Activated CD4-positive, alpha-beta T cell treated with anti-CD3 and anti-CD28 coated beads, Interleukin-2, amount 50 U/mL, for 16 hours (primary cell): ENCODE results near the gene EEF1AKMT3.
"Not testable (repeated sequence)": the region's sequence is repeated elsewhere in the genome, so short reads cannot be mapped to it uniquely, and the experiment has no call there.

Experiments
- DNase-seq: peaks from one replicate; pipeline ENCODE4 v3.0.0-alpha.2; 2020

Gene EEF1AKMT3

GRCh38 chr12:57766464-57767304 is 5.7 kb upstream of the EEF1AKMT3 start, which contains the start of gene CYP27B1:
Gene CYP27B1 (minus strand): TSS chr12:57767078. CDS start chr12:57767041, 37 bp downstream.
- no peak for DNase-seq

DNA sequence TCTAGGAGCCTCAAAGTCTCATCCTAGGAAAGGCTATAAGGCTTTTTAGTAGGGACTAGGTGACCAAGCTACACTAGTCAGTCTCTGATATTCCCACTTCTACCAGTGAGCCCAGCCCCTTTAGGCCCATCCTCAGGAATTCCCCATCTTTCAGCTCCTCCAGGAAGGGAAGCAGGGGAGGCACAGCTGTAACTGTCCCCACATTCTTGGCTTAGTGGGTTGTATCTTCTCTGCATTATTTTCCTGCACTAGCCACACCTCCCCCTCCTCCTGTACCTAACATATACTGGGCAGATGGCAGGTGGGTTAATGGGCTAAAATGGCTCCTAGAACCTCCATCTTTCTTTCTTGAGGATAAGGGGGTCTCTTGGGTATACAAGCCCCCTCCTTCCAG is 5.1 kb upstream of the EEF1AKMT3 start:
- no peak for DNase-seq

DNA sequence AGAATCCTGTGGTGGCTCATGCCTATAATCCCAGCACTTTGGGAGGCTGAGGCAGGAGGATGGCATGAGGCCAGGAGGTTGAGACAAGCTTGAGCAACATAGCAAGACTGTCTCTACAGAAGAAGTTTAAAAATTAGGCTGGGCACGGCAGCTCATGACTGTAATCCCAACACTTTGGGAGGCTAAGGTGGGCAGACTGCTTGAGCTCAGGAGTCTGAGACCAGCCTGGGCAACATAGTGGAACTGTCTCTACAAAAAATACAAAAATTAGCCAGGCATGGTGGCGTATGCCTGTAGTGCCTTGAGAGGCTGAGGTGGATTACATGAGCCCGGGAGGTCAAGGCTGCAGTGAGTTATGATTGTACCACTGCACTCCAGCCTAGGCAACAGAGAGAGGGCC is 4.5 kb upstream of the EEF1AKMT3 start:
- no peak for DNase-seq

- no peak for DNase-seq
These were observed 2.8 kb upstream of the EEF1AKMT3 start for GRCh38 chr12:57769594-57769993.

- no peak for DNase-seq
These were observed 1.7 kb upstream of the EEF1AKMT3 start for GRCh38 chr12:57770734-57771133.

DNA sequence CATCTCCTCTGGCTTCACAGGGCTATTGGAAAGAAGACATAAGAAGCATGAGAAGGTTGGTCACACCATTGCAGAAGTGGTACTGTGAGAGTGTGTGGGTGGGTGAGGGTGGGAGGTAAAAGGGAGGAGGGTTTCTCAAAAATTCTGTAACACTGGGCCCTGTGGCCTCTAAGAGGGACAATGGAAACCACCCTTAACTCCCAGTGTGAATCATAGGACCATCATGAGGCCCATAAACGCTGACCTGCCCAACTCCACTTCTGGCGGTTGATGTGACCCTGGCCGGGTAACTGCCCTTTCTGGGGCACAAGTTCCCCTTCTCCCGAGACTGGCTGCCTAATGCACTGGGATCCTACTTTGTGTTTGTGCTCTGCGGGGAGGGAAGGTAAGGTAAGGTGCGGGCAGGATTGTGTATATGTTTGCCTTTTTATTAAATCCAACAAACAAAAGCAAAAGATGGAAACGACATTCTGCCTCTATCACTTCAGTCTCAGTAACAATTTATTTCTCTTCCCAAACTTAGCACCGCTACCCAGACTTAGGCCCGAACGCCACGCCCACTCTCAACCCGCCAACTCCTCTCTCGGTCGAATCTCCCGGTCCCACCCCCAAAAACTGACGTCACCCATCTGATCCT is 1.1 kb upstream of the EEF1AKMT3 start:
- peak; percentile 94 for DNase-seq

DNA sequence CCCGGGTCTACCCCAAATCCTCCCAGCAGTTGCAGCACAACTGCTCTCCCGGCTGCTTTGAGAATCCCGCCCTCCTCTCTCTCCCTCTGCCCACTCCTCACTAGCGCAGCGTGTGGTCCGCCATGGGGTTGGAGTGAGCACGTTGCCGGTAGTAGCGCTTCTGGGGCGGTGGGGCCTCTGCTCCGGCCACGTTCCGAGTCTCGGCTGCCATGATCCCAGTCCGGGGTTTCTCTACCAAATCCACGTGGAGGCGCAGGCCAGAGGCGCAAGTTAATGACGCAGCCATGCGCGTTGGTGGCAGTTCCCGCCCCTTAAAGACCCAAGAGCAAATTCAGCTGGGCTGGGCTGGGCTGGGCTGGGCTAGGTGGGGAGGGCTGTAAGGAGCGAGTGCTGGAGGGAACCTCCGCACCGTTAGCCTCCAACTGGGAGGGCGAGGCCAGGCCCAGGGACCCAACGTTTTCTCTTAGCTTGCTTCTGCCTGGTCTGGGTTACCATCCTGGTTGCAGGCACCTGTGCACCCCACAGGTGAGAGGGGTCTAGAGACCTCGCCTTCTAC is 463 bp upstream of the EEF1AKMT3 start, which contains the start of gene METTL1:
Gene METTL1, minus strand, starts transcription at position 233 of the 556 bp plus-strand sequence. Its CDS starts 22 bp downstream, at position 211.
- DNase-seq = peak; percentile 97

DNA sequence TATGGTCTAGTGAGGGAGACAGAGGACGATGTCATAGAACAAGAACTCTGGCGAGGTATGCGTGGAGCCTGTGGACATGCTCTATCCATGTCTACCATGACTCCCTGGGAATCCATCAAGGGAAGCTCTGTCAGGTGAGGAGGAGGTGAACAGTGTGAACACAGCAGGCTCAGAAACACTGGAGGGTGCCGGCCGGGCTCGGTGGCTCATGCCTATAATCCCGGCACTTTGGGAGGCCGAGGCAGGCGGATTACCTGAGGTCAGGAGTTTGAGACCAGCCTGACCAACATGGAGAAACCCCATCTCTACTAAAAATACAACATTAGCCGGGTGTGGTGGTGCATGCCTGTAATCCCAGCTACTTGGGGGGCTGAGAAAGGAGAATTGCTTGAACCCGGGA is 2.2 kb downstream of the EEF1AKMT3 start:
- not testable (repeated sequence) for DNase-seq

GRCh38 chr12:57775044-57775443 is 2.6 kb downstream of the EEF1AKMT3 start:
- no peak for DNase-seq

DNA sequence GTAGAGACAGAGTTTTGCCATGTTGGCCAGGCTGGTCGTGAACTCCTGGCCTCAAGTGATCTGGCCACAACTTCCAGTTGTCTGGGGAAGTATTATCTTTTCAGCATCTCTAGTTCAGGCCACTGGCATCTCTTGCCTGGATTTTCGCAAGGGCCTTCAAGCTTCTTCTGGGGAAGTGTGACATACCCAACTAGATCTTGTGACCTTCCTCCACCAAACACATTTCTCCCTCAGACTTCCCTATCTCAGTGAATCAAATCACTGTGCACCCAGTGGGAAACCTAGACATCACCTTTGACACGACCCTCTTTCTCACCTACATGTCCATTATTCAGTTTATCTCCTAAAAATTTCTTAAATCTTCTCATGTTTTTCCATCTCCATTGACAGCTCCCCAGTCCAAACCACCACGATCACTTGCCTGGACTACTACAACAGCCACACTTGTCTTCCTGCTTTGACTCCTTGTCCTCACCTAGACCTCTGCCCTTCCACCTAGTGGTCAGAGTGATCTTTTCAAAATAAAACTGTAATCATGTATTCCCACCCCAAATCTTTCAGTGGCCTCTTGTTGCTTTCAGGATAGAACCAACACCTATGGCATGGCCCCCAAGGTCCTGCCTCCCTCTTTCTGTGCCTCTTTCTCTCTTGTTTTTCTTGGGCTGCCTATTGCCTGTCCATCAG is 3.3 kb downstream of the EEF1AKMT3 start:
- no peak for DNase-seq

- no peak for DNase-seq
These were observed 3.8 kb downstream of the EEF1AKMT3 start for GRCh38 chr12:57776247-57776587.

GRCh38 chr12:57777367-57777766 is 5.0 kb downstream of the EEF1AKMT3 start:
- DNase-seq = no peak

DNA sequence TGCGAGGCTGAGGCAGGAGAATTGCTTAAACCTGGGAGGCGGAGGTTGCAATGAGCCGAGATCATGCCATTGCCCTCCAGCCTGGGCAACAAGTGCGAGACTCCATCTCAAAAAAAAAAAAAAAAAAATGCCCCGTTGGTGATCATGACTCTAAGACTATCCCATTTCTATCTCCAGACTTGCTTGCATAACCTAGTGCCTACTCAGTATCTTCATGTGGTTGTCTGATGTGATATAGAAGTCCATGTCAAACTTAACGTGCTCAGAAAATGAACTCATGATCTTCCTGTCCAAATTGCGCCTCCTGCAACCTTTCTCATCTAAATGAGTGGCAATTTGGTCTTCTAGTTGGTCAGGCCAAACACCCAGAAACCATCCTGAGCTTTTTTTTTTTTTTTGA is 5.5 kb downstream of the EEF1AKMT3 start:
- DNase-seq = no peak

DNA sequence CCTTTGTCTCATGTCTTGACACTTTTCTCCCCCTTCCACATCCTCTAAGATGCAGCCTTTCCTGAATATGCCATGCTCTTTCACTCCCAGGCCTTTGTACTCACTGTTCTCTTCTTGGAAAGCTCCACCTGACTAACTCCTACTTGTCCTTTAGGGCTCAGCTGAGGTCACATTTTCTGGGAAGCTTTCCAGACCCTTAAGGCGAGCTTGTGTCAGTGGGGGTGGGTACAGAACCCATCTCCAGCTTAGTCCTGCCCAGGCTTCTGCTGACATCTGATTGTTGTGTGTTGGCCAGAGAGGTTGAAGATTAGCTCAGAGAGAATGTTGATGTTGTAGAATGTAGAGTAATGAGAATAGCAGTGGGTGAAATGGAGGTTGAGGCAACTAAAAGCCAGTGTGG is 7.3 kb downstream of the EEF1AKMT3 start:
- no peak for DNase-seq

DNA sequence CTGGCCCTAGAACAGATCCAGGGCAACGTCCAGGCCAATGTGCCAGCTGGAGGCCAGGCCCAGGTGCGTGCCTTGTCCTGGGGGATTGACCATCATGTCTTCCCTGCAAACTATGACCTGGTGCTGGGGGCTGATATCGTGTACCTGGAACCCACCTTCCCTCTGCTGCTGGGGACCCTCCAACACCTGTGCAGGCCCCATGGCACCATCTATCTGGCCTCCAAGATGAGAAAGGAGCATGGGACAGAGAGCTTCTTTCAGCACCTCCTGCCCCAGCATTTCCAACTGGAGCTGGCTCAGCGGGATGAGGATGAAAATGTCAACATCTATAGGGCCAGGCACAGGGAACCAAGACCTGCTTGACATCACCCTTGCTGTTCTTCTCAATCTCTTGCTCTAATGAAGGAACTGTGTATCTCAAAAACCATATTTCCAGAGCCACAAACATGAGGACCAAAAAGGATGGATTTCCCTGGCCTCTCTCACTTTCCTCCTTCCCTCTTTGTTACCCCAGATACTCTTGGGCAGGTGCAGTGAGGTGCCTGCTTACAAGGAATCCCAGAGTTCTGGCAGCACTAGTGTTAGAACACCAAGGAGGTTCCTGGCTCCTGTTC is 8.0 kb downstream of the EEF1AKMT3 start:
- DNase-seq = no peak

GRCh38 chr12:57781244-57781643 is 8.8 kb downstream of the EEF1AKMT3 start:
- DNase-seq = no peak

- no peak for DNase-seq
These were observed 9.4 kb downstream of the EEF1AKMT3 start for GRCh38 chr12:57781801-57782200.

DNA sequence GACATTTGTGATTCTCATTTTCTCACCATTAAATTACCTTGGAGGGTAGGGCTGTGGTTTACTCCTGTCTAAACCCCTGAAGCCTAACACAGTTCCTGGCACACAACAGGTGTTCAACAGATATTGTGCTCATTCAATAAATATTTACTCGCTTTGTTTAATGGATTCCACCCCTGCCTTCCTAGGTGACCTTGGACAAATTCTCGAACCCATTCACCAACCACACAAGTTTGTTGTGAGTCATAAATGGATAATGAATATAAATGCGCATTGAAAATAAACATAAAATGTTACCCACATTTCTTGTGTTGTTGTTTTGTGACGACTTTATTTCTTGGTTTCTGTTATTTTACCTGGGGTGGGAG is 9.8 kb downstream of the EEF1AKMT3 start:
- DNase-seq = no peak

GRCh38 chr12:57782608-57783465 is 10.4 kb downstream of the EEF1AKMT3 start, which contains the start of gene TSFM:
Gene TSFM (plus strand): TSS chr12:57782787. CDS start chr12:57782802, 15 bp downstream.
- peak; percentile 95 for DNase-seq

- no peak for DNase-seq
These were observed 11.0 kb downstream of the EEF1AKMT3 start for GRCh38 chr12:57783466-57783801.

DNA sequence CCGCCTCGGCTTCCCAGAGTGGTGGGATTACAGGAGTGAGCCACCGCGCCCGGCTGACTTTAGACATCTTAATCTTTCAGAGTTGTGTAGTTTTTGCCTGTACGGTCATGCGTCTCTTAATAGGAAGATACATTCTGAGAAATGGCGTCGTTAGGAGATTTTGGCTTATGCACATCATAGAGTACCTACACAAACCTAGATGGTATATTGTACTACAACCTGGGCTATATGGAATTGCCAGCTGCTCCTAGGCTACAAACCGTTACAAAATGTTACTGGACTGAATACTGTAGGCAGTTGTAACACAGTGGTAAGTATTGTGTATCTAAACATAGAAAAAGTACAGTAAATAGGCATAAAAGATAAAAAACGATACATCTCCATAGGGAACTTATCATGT is 11.4 kb downstream of the EEF1AKMT3 start:
- DNase-seq = no peak

DNA sequence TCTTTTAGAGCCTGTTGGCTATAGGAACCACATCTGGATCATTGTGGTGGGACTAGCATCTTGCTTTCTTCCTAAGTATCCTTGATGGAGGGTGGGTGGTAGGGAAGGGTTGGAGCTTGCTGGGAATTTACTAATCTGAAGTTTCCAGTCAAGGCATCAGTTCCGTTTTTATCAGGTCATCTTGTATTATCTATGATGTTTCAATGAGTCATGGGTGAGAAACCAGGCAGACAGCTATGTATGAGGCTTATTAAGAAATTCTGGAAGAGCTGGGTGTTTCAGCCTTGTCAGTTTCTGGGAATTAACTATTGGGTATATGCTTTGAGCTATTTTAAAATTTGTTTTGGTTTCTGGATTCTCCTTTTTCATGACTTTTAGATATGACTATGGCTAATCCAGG is 21.5 kb downstream of the EEF1AKMT3 start:
- no peak for DNase-seq
